Smooth muscle cell (in vitro differentiated cells): ENCODE results near the gene ASCL5. TPM values are rescaled to one million over a fixed set of nuclear protein-coding genes. Genes with fewer than 3 reads are reported as not detected.

Source experiments
- DNase-seq: peaks from one replicate; lab custom pipeline; 2025; ENCODE audit not compliant: unreplicated experiment; lab: John Stamatoyannopoulos, UW
- H2AFZ ChIP-seq: fragments of 200-600 bp; sonication (generic); 2 replicates; pipeline ENCODE4 v1.6.0; 2016; ENCODE audit warnings: antibody characterized with exemption, low read depth, mild to moderate bottlenecking
- H3F3A ChIP-seq: fragments of 200-600 bp; sonication (generic); 2 replicates; pipeline ENCODE4 v1.6.0; 2017; ENCODE audit warnings: antibody characterized with exemption, low read depth
- H3K27ac ChIP-seq: fragments of 200-600 bp; sonication (generic); 2 replicates; pipeline ENCODE4 v1.5.1; 2016; ENCODE audit warnings: low read depth, mild to moderate bottlenecking
- H3K27me3 ChIP-seq: fragments of 200-600 bp; sonication (generic); 2 replicates; pipeline ENCODE4 v1.6.1; 2016; ENCODE audit warnings: low read depth, mild to moderate bottlenecking
- H3K36me3 ChIP-seq: fragments of 200-600 bp; sonication (generic); 2 replicates; pipeline ENCODE4 v1.5.1; 2016; ENCODE audit warnings: low read depth
- H3K4me1 ChIP-seq: fragments of 200-600 bp; sonication (generic); 2 replicates; pipeline ENCODE4 v1.5.1; 2016; ENCODE audit warnings: low read depth
- H3K4me2 ChIP-seq: fragments of 200-600 bp; sonication (generic); 2 replicates; pipeline ENCODE4 v1.6.0; 2016; ENCODE audit warnings: mild to moderate bottlenecking
- H3K4me3 ChIP-seq: fragments of 200-600 bp; sonication (generic); 2 replicates; pipeline ENCODE4 v1.5.1; 2016; ENCODE audit warnings: mild to moderate bottlenecking
- H3K79me2 ChIP-seq: fragments of 200-600 bp; sonication (generic); 2 replicates; pipeline ENCODE4 v1.6.0; 2016; ENCODE audit warnings: low read depth, mild to moderate bottlenecking
- H3K9ac ChIP-seq: fragments of 200-600 bp; sonication (generic); 2 replicates; pipeline ENCODE4 v1.6.0; 2016; ENCODE audit warnings: low read depth
- H3K9me3 ChIP-seq: fragments of 200-600 bp; sonication (generic); replicated peaks from 2 replicates; pipeline ENCODE4 v1.5.1; 2016; ENCODE audit warnings: low read depth
- H4K20me1 ChIP-seq: fragments of 200-600 bp; sonication (generic); 2 replicates; pipeline ENCODE4 v1.6.0; 2016; ENCODE audit warnings: low read depth
- WGBS: methylation state at CpG from one replicate; pipeline ENCODE4 v1.1.7; 2016; ENCODE audit warnings: low lambda C conversion rate; 5-methylcytosine and 5-hydroxymethylcytosine counted together
- polyA plus RNA-seq: library from polyadenylated mRNA; unstranded; fragments of >200 nt; fragmentation: Nextera tagmentation; extraction: Ambion mirVana; gene quantifications from 2 replicates; pipeline ENCODE4 v1.2.1, GENCODE V29; 2016
- total RNA-seq: library from RNA; depleted of rRNA; stranded (reverse); fragments of >200 nt; gene quantifications from 2 replicates; pipeline ENCODE4 v1.2.3, GENCODE V29; 2014
- TF ChIP-seq, protein P1 (sequence below): fragments of 200-600 bp; sonication (generic); IDR thresholded peaks from 2 replicates; pipeline ENCODE4 v1.5.1; 2017; ENCODE audit warnings: borderline replicate concordance, mild to moderate bottlenecking, antibody characterized with exemption; ENCODE audit not compliant: insufficient read depth, poor library complexity, severe bottlenecking

The ASCL5 gene
- total and polyA plus RNA-seq, 2 experiments from 2014 or later = not detected

DNA sequence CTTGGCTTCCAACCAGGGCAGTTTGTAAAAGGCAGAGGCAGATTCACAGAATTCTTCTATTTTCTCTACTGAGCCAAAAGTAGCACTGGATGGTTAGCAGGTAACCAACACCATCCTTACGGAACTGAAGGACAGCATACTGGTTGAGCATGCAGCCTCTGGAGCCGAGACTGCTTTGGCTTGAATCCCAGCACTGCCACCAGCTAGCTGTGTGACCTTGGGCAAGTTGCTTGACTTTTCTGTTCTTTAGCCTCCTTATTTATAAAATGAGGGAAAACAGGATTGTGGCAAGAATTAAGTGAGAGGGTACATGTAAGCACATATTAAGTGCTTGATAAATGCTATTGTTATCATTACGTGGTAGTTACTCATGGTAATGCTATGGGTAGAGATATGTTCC, 34.2 kb downstream of the ASCL5 start:
- Histone ChIP-seq H3K79me2 (no peaks in the 10 kb centered on the region), H3K27me3 (no peaks in the 10 kb centered on the region), H3K27ac (no peak overlapping the region), H3K9ac (no peak overlapping the region), H3K9me3 (no peaks in the 10 kb centered on the region), H4K20me1 (no peaks in the 10 kb centered on the region), H2AFZ (no peak overlapping the region), H3K4me2 (no peak overlapping the region), H3K36me3 (no peaks in the 10 kb centered on the region), H3K4me1 (peaks cover 5% of the 10 kb centered on the region), H3K4me3 (no peak overlapping the region), H3F3A (no peaks in the 10 kb centered on the region)
- TF ChIP-seq, protein P1, sequence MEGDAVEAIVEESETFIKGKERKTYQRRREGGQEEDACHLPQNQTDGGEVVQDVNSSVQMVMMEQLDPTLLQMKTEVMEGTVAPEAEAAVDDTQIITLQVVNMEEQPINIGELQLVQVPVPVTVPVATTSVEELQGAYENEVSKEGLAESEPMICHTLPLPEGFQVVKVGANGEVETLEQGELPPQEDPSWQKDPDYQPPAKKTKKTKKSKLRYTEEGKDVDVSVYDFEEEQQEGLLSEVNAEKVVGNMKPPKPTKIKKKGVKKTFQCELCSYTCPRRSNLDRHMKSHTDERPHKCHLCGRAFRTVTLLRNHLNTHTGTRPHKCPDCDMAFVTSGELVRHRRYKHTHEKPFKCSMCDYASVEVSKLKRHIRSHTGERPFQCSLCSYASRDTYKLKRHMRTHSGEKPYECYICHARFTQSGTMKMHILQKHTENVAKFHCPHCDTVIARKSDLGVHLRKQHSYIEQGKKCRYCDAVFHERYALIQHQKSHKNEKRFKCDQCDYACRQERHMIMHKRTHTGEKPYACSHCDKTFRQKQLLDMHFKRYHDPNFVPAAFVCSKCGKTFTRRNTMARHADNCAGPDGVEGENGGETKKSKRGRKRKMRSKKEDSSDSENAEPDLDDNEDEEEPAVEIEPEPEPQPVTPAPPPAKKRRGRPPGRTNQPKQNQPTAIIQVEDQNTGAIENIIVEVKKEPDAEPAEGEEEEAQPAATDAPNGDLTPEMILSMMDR = no peak
- WGBS = 94% methylated on average over 3 of the region's 3 CpGs
- no peak for DNase-seq

- H3K27me3 ChIP-seq = no peaks in the 10 kb centered on the region
- no peak overlapping the region for H2AFZ ChIP-seq
- WGBS = 98% methylated on average over 4 of the region's 4 CpGs
- no peaks in the 10 kb centered on the region for H3K79me2 ChIP-seq
- H3K4me2 ChIP-seq = no peak overlapping the region
- H3K36me3 ChIP-seq = no peaks in the 10 kb centered on the region
- H3K4me3 ChIP-seq = no peak overlapping the region
- H3F3A ChIP-seq = no peaks in the 10 kb centered on the region
- peaks cover 5% of the 10 kb centered on the region for H3K4me1 ChIP-seq
- H4K20me1 ChIP-seq = no peaks in the 10 kb centered on the region
- DNase-seq = no peak
- H3K9me3 ChIP-seq = no peaks in the 10 kb centered on the region
- H3K9ac ChIP-seq = no peak overlapping the region
- TF ChIP-seq, protein P1 = no peak
- H3K27ac ChIP-seq = no peak overlapping the region
Observed at GRCh38 chr1:201091256-201091655, 35.7 kb downstream of the ASCL5 start.

GRCh38 chr1:201090541-201090940, 36.4 kb downstream of the ASCL5 start:
- Histone ChIP-seq H3K4me2 (no peak overlapping the region), H3K9ac (no peak overlapping the region), H4K20me1 (no peaks in the 10 kb centered on the region), H3K4me1 (peaks cover 5% of the 10 kb centered on the region), H2AFZ (no peak overlapping the region), H3F3A (no peaks in the 10 kb centered on the region), H3K27me3 (no peaks in the 10 kb centered on the region), H3K9me3 (no peaks in the 10 kb centered on the region), H3K4me3 (no peak overlapping the region), H3K79me2 (no peaks in the 10 kb centered on the region), H3K36me3 (no peaks in the 10 kb centered on the region), H3K27ac (no peak overlapping the region)
- DNase-seq = no peak
- 87% methylated on average over 4 of the region's 4 CpGs for WGBS
- TF ChIP-seq, protein P1 = no peak

DNA sequence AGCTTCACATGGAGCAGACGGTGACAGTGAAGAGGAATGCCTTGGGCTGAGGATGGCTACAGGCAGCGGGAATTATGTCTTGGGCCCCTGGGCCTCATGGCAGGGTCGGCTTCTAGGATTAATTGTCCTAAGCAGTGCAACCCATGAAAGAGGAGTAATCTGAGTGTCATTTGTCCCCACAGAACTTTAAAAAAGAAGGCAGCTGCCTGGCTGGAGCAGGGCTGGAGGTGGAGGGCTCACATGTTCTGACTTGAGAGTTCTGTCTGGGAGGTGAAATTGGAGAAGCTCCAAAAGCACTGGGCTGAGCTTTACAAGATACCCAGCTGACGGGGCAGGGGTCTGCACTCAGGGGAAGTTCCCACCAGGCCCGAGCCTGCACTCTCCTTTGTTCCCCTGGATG, 37.4 kb downstream of the ASCL5 start:
- H3K4me3 ChIP-seq = no peak overlapping the region
- no peak overlapping the region for H3K9ac ChIP-seq
- WGBS = 59% methylated on average over 5 of the region's 5 CpGs
- no peaks in the 10 kb centered on the region for H3F3A ChIP-seq
- no peak overlapping the region for H2AFZ ChIP-seq
- no peak overlapping the region for H3K4me2 ChIP-seq
- no peaks in the 10 kb centered on the region for H4K20me1 ChIP-seq
- no peak for DNase-seq
- TF ChIP-seq, protein P1 = no peak
- no peaks in the 10 kb centered on the region for H3K79me2 ChIP-seq
- no peak overlapping the region for H3K27ac ChIP-seq
- no peaks in the 10 kb centered on the region for H3K36me3 ChIP-seq
- H3K9me3 ChIP-seq = no peaks in the 10 kb centered on the region
- H3K27me3 ChIP-seq = no peaks in the 10 kb centered on the region
- peaks cover 5% of the 10 kb centered on the region for H3K4me1 ChIP-seq
